ENCODE data around the gene OSBPL7.

The OSBPL7 gene

GRCh38 chr17:47763913-47764582 lies 57.5 kb downstream of the OSBPL7 start:
- DNase-seq (ENCODE audit: low read depth in 2 of 2) = no peak

- no peak for DNase-seq (ENCODE audit: low read depth in 2 of 2)
Observed at GRCh38 chr17:47762728-47763127, 58.9 kb downstream of the OSBPL7 start.

GRCh38 chr17:47760409-47761140 lies 61.0 kb downstream of the OSBPL7 start:
- no peak for DNase-seq (ENCODE audit: low read depth in 2 of 2)

GRCh38 chr17:47757386-47757785 lies 64.2 kb downstream of the OSBPL7 start:
- no peak for DNase-seq (ENCODE audit: low read depth in 2 of 2)
